PC-3 (cell line): Measurements from ENCODE around the gene NXPH1.

Experiments
- EZH2 ChIP-seq: fragments of 300-600 bp; sonication (generic); IDR thresholded peaks from one replicate; pipeline ENCODE4 v1.6.1; 2017; ENCODE audit warnings: antibody characterized with exemption, mild to moderate bottlenecking, low read length; ENCODE audit not compliant: unreplicated experiment
- EZH2phosphoT487 ChIP-seq: fragments of 300-600 bp; sonication (generic); IDR thresholded peaks from 2 replicates; pipeline ENCODE4 v1.6.1; 2018; ENCODE audit warnings: mild to moderate bottlenecking, antibody characterized with exemption, low read length, borderline replicate concordance
- TF ChIP-seq, protein P1 (sequence below): fragments of 300-600 bp; sonication (generic); conservative IDR thresholded peaks from 2 replicates; pipeline ENCODE4 v1.5.1; 2017; ENCODE audit warnings: antibody characterized with exemption, low read depth, mild to moderate bottlenecking, low read length

DNA sequence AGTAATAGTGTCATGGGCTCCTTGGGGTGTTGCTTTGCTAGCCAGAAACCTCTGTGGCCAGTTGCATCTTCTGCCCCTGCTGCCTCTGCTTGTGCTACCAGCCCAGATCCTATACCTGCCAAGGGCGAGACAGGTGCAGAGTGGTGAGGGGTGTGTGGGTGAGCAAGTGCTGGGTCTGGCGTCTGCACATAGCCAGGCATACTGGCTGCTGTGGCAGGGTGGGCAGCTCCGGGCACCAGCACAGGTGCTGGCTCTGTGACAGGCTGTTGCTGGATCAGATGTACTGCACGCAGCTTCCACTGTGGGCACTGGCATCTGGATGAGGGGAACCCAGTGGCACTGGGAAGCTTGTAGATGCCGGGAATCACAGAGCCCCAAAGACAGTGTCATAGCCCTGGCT, 148.4 kb downstream of the NXPH1 start:
- TF ChIP-seq, protein P1, sequence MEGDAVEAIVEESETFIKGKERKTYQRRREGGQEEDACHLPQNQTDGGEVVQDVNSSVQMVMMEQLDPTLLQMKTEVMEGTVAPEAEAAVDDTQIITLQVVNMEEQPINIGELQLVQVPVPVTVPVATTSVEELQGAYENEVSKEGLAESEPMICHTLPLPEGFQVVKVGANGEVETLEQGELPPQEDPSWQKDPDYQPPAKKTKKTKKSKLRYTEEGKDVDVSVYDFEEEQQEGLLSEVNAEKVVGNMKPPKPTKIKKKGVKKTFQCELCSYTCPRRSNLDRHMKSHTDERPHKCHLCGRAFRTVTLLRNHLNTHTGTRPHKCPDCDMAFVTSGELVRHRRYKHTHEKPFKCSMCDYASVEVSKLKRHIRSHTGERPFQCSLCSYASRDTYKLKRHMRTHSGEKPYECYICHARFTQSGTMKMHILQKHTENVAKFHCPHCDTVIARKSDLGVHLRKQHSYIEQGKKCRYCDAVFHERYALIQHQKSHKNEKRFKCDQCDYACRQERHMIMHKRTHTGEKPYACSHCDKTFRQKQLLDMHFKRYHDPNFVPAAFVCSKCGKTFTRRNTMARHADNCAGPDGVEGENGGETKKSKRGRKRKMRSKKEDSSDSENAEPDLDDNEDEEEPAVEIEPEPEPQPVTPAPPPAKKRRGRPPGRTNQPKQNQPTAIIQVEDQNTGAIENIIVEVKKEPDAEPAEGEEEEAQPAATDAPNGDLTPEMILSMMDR: no peak
- TF ChIP-seq EZH2phosphoT487: no peak
- TF ChIP-seq EZH2: no peak
